ENCODE results near the gene MROH2A.

DNA sequence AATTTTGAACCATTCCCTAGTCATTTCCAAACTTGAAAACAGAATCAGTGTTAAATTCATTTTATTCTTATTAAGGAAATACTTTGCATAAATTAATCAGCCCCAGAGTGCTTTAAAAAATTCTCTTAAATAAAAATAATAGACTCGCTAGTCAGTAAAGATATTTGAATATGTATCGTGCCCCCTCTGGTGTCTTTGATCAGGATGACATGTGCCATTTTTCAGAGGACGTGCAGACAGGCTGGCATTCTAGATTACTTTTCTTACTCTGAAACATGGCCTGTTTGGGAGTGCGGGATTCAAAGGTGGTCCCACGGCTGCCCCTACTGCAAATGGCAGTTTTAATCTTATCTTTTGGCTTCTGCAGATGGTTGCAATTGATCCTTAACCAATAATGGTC is 5.5 kb upstream of the MROH2A start:
- no peak for TF ChIP-seq GATA2 (IDR thresholded peaks at IDR 0.05; ENCODE audit: low read depth, low read length)
- TF ChIP-seq GATA3 (IDR thresholded peaks at IDR 0.05; ENCODE audit: low read depth, low read length), result no peak
